Mesendoderm (in vitro differentiated cells): ENCODE results near the gene AMDHD1.
A peak's percentile ranks its signal among the peaks of the same experiment; 100 is the strongest.

Experiments
- DNase-seq: peaks from one replicate; pipeline ENCODE4 v3.0.0; 2013
- H2AK5ac ChIP-seq: 2 replicates; pipeline ENCODE4 v1.6.1; 2013; ENCODE audit warnings: low read length, inconsistent platforms
- H2BK120ac ChIP-seq: 2 replicates; pipeline ENCODE4 v1.6.1; 2013; ENCODE audit warnings: low read depth, mild to moderate bottlenecking, low read length, moderate library complexity, mixed read lengths
- H2BK15ac ChIP-seq: replicated peaks from 2 replicates; pipeline ENCODE4 v1.6.1; 2013; ENCODE audit warnings: low read depth, mild to moderate bottlenecking, moderate library complexity
- H2BK5ac ChIP-seq: 2 replicates; pipeline ENCODE4 v1.6.1; 2013; ENCODE audit warnings: low read length, inconsistent platforms
- H3K18ac ChIP-seq: 2 replicates; pipeline ENCODE4 v1.6.1; 2013; ENCODE audit warnings: mild to moderate bottlenecking, low read length, mixed read lengths
- H3K23ac ChIP-seq: one replicate; pipeline ENCODE4 v1.6.1; 2013; ENCODE audit warnings: low read length
- H3K27ac ChIP-seq: 2 replicates; pipeline ENCODE4 v1.5.1; 2013; ENCODE audit warnings: low read depth, mild to moderate bottlenecking, inconsistent platforms, low read length, moderate library complexity
- H3K27me3 ChIP-seq: 2 replicates; pipeline ENCODE4 v1.6.1; 2013; ENCODE audit warnings: low read length, control low read depth, mild to moderate bottlenecking, inconsistent platforms; ENCODE audit not compliant: insufficient read depth, poor library complexity
- H3K36me3 ChIP-seq: 2 replicates; pipeline ENCODE4 v1.6.1; 2013; ENCODE audit warnings: low read length, inconsistent platforms; ENCODE audit not compliant: control insufficient read depth, insufficient read depth
- H3K4ac ChIP-seq: one replicate; pipeline ENCODE4 v1.6.1; 2013; ENCODE audit warnings: low read depth, mild to moderate bottlenecking, low read length, moderate library complexity
- H3K4me1 ChIP-seq: 2 replicates; pipeline ENCODE4 v1.6.1; 2013; ENCODE audit warnings: low read depth, low read length, inconsistent platforms; ENCODE audit not compliant: control insufficient read depth
- H3K4me2 ChIP-seq: 2 replicates; pipeline ENCODE4 v1.6.1; 2013; ENCODE audit warnings: low read length
- H3K4me3 ChIP-seq: 2 replicates; pipeline ENCODE4 v1.5.1; 2013; ENCODE audit warnings: mild to moderate bottlenecking, low read length
- H3K56ac ChIP-seq: one replicate; pipeline ENCODE4 v1.6.1; 2013; ENCODE audit warnings: low read length
- H3K79me1 ChIP-seq: 2 replicates; pipeline ENCODE4 v1.6.1; 2013; ENCODE audit warnings: low read length, inconsistent platforms
- H3K79me2 ChIP-seq: 2 replicates; pipeline ENCODE4 v1.6.1; 2013; ENCODE audit warnings: mild to moderate bottlenecking, low read length; ENCODE audit not compliant: control insufficient read depth, insufficient read depth
- H3K9ac ChIP-seq: 2 replicates; pipeline ENCODE4 v1.6.1; 2013; ENCODE audit warnings: low read length, inconsistent platforms
- H4K5ac ChIP-seq: one replicate; pipeline ENCODE4 v1.6.1; 2013; ENCODE audit warnings: low read length
- H4K8ac ChIP-seq: one replicate; pipeline ENCODE4 v1.6.1; 2013; ENCODE audit warnings: low read depth, mild to moderate bottlenecking, control low read depth, low read length, moderate library complexity
- WGBS: extraction: QIAGEN DNeasy Blood & Tissue Kit; methylation state at CpG from one replicate; pipeline ENCODE4 v1.1.7; 2013; ENCODE audit warnings: low lambda C conversion rate, missing lambda C conversion rate; ENCODE audit not compliant: insufficient coverage; ENCODE audit errors: extremely low coverage; 5-methylcytosine and 5-hydroxymethylcytosine counted together

Gene AMDHD1

DNA sequence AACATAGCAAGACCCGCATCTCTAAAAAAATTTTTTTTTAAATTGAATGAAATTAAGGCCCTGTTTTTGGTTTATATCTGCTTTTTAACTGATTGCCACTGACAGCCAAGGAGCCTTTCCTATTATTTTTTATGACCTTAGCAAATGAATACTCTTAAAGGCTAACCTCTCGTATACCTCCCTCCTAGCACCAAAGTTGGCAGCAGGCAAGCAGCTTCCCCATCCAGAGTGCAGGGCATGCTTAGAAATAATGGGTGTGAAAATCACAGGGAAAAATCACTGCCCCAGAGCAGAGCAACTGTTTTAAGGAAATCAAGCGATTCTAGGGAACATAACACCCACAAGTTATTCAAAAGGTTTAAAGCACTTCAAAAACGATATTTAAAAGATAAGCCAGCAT is 32.4 kb downstream of the AMDHD1 start:
- Histone ChIP-seq H3K4me2 (no peak overlapping the region), H3K4me3 (no peak overlapping the region), H3K18ac (no peak overlapping the region), H4K8ac (no peak overlapping the region), H3K27ac (no peak overlapping the region), H3K27me3 (no peaks in the 10 kb centered on the region), H3K56ac (no peak overlapping the region), H3K4ac (no peak overlapping the region), H3K79me1 (no peaks in the 10 kb centered on the region), H3K4me1 (no peaks in the 10 kb centered on the region), H3K36me3 (no peaks in the 10 kb centered on the region), H3K9ac (no peak overlapping the region), H3K23ac (no peak overlapping the region), H2BK15ac (no peak overlapping the region), H2BK120ac (no peak overlapping the region), H4K5ac (no peak overlapping the region), H2BK5ac (no peak overlapping the region), H3K79me2 (no peaks in the 10 kb centered on the region), H2AK5ac (no peak overlapping the region)
- no CpG with 5 or more reads among the region's 4 CpGs for WGBS
- DNase-seq: no peak

DNA sequence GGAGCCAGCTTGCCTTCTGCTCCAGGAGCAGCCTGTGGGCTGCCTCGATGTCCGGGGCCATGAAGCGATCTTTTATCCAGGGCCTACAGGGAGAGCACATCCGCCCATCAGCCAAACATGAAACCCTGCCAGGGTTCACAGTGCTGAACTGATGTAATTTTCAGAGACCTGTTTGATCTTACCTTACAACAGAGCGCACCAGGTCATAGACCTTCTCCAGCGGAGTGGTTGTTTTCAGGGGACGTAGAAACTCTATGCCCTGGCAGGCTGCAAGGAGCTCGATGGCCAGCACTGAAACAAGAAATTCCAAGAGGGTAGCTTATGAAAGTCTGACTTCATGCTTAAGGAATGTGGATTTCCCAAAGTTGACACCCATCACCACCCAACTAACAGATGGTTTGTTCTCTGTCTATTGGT is 33.3 kb downstream of the AMDHD1 start:
- Histone ChIP-seq H2AK5ac (no peak overlapping the region), H3K36me3 (no peaks in the 10 kb centered on the region), H2BK5ac (no peak overlapping the region), H3K4me1 (no peaks in the 10 kb centered on the region), H2BK120ac (no peak overlapping the region), H2BK15ac (no peak overlapping the region), H3K56ac (no peak overlapping the region), H3K4ac (no peak overlapping the region), H3K4me2 (no peak overlapping the region), H3K79me2 (no peaks in the 10 kb centered on the region), H3K4me3 (no peak overlapping the region), H3K9ac (no peak overlapping the region), H3K27ac (no peak overlapping the region), H3K23ac (no peak overlapping the region), H4K8ac (no peak overlapping the region), H3K79me1 (no peaks in the 10 kb centered on the region), H4K5ac (no peak overlapping the region), H3K27me3 (no peaks in the 10 kb centered on the region), H3K18ac (no peak overlapping the region)
- no CpG with 5 or more reads among the region's 8 CpGs for WGBS
- DNase-seq: peak; percentile 79

DNA sequence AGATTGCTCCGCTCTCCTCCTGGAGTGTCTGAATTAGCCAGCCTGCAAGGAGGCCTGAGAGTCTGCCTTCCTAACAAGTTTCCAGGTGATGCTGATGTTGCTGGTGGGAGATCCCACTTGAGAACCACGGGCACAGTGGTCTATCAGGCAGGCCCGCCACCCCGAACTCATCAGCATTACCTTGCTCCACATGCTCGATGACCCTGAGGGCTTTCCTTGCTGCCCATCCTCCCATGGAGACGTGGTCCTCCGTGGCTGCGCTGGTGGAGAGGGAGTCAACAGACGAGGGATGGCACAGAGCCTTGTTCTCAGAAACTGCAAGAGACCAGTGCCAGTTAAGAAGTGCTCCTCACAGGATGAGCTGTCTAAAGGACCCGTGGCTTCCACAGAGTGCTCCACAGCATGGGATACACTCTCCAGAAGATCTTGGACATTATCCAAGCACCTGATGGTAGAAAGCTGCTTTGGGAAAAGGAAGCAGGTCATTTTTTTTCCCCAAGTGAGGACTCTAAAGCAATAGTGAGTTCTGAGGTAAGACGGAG is 34.7 kb downstream of the AMDHD1 start:
- WGBS: no CpG with 5 or more reads among the region's 11 CpGs
- H3K27ac ChIP-seq: no peak overlapping the region
- no peak overlapping the region for H3K18ac ChIP-seq
- no peak overlapping the region for H3K4me2 ChIP-seq
- no peak overlapping the region for H2AK5ac ChIP-seq
- H3K79me1 ChIP-seq: no peaks in the 10 kb centered on the region
- H3K79me2 ChIP-seq: no peaks in the 10 kb centered on the region
- no peak overlapping the region for H4K5ac ChIP-seq
- H3K56ac ChIP-seq: no peak overlapping the region
- no peak overlapping the region for H3K23ac ChIP-seq
- no peak overlapping the region for H3K9ac ChIP-seq
- no peak for DNase-seq
- H2BK5ac ChIP-seq: no peak overlapping the region
- no peaks in the 10 kb centered on the region for H3K4me1 ChIP-seq
- no peak overlapping the region for H3K4ac ChIP-seq
- no peaks in the 10 kb centered on the region for H3K27me3 ChIP-seq
- no peaks in the 10 kb centered on the region for H3K36me3 ChIP-seq
- no peak overlapping the region for H3K4me3 ChIP-seq
- no peak overlapping the region for H2BK120ac ChIP-seq
- no peak overlapping the region for H4K8ac ChIP-seq
- no peak overlapping the region for H2BK15ac ChIP-seq

DNA sequence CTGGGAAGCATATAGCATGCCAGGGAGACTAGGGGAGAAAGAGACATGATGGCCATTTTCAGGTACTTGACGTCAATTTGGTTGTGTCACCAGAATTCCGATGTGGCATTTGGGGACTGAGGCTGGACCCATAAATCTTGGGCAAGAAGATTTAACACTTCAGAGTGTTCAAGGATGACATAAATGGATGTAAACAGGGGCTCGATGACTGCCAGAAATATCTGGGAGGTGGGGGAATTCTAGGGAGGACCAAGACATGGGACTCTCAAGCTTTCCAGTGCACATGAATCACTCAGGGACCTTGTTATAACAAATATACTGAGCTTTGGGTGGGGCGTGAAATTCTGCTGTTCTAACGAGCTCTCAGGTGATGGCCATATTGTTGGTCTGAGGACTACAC is 35.2 kb downstream of the AMDHD1 start:
- H4K8ac ChIP-seq: no peak overlapping the region

DNA sequence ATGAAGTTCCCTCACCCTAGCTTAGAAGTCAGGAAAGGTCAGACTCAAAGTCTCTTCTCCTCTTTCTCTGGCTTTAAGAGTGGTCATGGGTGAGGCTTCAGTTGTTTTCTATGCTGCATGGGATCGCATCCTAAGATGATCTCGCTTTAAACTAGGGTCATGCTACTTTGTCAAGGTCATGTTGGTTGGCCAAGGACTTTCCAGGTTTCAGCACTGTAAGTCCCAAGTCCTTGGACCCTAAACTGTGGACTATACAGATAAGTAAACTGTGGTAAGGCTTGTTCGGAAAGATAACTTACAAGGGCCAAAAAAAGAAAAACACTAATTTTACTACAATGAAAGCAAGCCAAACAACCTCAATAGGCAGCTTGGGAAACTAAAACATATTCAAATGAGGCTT is 35.6 kb downstream of the AMDHD1 start:
- WGBS: no CpG with 5 or more reads among the region's 3 CpGs
- H3K79me2 ChIP-seq: no peaks in the 10 kb centered on the region

More for the DNA sequence above, 35.2 kb downstream of the AMDHD1 start:
- no peak overlapping the region for H3K4me2 ChIP-seq
- H3K27me3 ChIP-seq: no peaks in the 10 kb centered on the region
- H3K4me1 ChIP-seq: no peaks in the 10 kb centered on the region
- H4K5ac ChIP-seq: no peak overlapping the region
- no peak overlapping the region for H3K18ac ChIP-seq
- no peak overlapping the region for H3K23ac ChIP-seq
- no peak overlapping the region for H2BK120ac ChIP-seq
- WGBS: no CpG with 5 or more reads among the region's 5 CpGs
- no peaks in the 10 kb centered on the region for H3K79me1 ChIP-seq
- no peak overlapping the region for H3K56ac ChIP-seq
- no peak overlapping the region for H3K4ac ChIP-seq
- H3K4me3 ChIP-seq: no peak overlapping the region
- no peak overlapping the region for H3K27ac ChIP-seq
- no peaks in the 10 kb centered on the region for H3K36me3 ChIP-seq
- no peak overlapping the region for H2AK5ac ChIP-seq
- no peak overlapping the region for H3K9ac ChIP-seq
- DNase-seq: no peak
- no peak overlapping the region for H2BK5ac ChIP-seq
- no peaks in the 10 kb centered on the region for H3K79me2 ChIP-seq
- no peak overlapping the region for H2BK15ac ChIP-seq

DNA sequence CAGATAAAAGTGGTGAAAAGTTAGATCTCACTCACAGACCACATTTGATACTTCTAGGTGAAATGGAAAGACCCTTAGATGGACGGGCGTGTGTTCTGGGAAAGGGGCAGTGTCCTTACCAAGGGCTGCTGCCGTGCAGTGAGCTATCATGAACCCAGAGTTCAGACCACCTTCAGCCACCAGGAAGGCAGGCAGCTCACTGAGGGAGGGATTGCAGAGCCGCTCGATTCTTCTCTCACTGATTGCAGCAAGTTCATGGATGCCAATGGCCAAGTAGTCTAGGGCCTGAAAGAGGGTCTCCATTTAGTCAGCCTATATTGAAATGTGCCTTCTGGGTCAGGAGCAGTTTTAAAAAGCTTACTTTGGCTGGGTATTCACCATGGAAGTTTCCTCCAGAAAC is 37.3 kb downstream of the AMDHD1 start:
- H2BK5ac ChIP-seq: no peak overlapping the region
- H3K56ac ChIP-seq: no peak overlapping the region
- no peak overlapping the region for H3K9ac ChIP-seq
- no peak overlapping the region for H4K8ac ChIP-seq
- no peak overlapping the region for H2BK120ac ChIP-seq
- H3K23ac ChIP-seq: no peak overlapping the region
- no peaks in the 10 kb centered on the region for H3K79me2 ChIP-seq
- no peak overlapping the region for H3K18ac ChIP-seq
- no peak overlapping the region for H2AK5ac ChIP-seq
- no peak overlapping the region for H3K4me2 ChIP-seq
- no peak overlapping the region for H3K4me3 ChIP-seq
- H4K5ac ChIP-seq: no peak overlapping the region
- H3K4me1 ChIP-seq: no peaks in the 10 kb centered on the region
- no peak overlapping the region for H3K27ac ChIP-seq
- no peak overlapping the region for H2BK15ac ChIP-seq
- no peak overlapping the region for H3K4ac ChIP-seq
- no peak for DNase-seq
- H3K79me1 ChIP-seq: no peaks in the 10 kb centered on the region
- H3K36me3 ChIP-seq: no peaks in the 10 kb centered on the region
- no CpG with 5 or more reads among the region's 5 CpGs for WGBS
- no peaks in the 10 kb centered on the region for H3K27me3 ChIP-seq

More for the DNA sequence above, 35.6 kb downstream of the AMDHD1 start:
- no peaks in the 10 kb centered on the region for H3K4me1 ChIP-seq
- no peak overlapping the region for H3K4me3 ChIP-seq
- H2AK5ac ChIP-seq: no peak overlapping the region
- no peak overlapping the region for H2BK15ac ChIP-seq
- H3K27me3 ChIP-seq: no peaks in the 10 kb centered on the region
- H3K27ac ChIP-seq: no peak overlapping the region
- no peaks in the 10 kb centered on the region for H3K79me1 ChIP-seq
- no peak overlapping the region for H3K56ac ChIP-seq
- no peak overlapping the region for H3K4me2 ChIP-seq
- no peaks in the 10 kb centered on the region for H3K36me3 ChIP-seq
- DNase-seq: no peak
- no peak overlapping the region for H2BK5ac ChIP-seq
- H4K8ac ChIP-seq: no peak overlapping the region
- no peak overlapping the region for H3K23ac ChIP-seq
- H3K4ac ChIP-seq: no peak overlapping the region
- H3K18ac ChIP-seq: no peak overlapping the region
- H2BK120ac ChIP-seq: no peak overlapping the region
- H3K9ac ChIP-seq: no peak overlapping the region
- no peak overlapping the region for H4K5ac ChIP-seq
